22Rv1 (cell line): ENCODE measurements around the gene NUP85.
"Not testable (repeated sequence)": the region's sequence is repeated elsewhere in the genome, so short reads cannot be mapped to it uniquely, and the experiment has no call there.

Source experiments
- ZFX ChIP-seq: fragments of 450-650 bp; IDR thresholded peaks from 2 replicates; pipeline ENCODE4 v1.6.1; 2017; ENCODE audit warnings: antibody characterized with exemption, borderline replicate concordance
- TF ChIP-seq, protein P1 (sequence below): fragments of 450-650 bp; IDR thresholded peaks from 2 replicates; pipeline ENCODE4 v1.5.1; 2017; ENCODE audit warnings: mild to moderate bottlenecking

DNA sequence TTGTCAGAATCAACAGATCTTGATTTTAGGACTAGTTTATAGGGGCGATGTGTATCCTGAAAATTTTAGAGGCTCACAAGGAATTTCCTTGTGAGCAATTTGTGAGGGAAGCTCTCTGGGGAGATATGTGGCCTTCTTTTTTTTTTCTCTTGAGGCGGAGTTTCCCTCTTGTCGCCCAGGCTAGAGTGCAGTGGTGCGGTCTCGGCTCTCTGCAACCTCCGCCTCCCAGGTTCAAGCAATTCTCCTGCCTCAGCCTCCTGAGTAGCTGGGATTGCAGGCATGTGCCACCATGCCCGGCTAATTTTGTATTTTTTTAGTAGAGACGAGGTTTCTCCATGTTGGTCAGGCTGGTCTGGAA, 1.6 kb downstream of the NUP85 start:
- TF ChIP-seq, protein P1, sequence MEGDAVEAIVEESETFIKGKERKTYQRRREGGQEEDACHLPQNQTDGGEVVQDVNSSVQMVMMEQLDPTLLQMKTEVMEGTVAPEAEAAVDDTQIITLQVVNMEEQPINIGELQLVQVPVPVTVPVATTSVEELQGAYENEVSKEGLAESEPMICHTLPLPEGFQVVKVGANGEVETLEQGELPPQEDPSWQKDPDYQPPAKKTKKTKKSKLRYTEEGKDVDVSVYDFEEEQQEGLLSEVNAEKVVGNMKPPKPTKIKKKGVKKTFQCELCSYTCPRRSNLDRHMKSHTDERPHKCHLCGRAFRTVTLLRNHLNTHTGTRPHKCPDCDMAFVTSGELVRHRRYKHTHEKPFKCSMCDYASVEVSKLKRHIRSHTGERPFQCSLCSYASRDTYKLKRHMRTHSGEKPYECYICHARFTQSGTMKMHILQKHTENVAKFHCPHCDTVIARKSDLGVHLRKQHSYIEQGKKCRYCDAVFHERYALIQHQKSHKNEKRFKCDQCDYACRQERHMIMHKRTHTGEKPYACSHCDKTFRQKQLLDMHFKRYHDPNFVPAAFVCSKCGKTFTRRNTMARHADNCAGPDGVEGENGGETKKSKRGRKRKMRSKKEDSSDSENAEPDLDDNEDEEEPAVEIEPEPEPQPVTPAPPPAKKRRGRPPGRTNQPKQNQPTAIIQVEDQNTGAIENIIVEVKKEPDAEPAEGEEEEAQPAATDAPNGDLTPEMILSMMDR = not testable (repeated sequence)
- not testable (repeated sequence) for TF ChIP-seq ZFX
